HG02870 (cell line): Measurements from ENCODE around the gene CDK5R1.

Experiments
- ATAC-seq: cut with Tn5 transposase; IDR thresholded peaks from one replicate; pipeline ENCODE4 v1.9.1; 2021; ENCODE audit warnings: mild to moderate bottlenecking, moderate library complexity; ENCODE audit not compliant: unreplicated experiment

CDK5R1 gene

DNA sequence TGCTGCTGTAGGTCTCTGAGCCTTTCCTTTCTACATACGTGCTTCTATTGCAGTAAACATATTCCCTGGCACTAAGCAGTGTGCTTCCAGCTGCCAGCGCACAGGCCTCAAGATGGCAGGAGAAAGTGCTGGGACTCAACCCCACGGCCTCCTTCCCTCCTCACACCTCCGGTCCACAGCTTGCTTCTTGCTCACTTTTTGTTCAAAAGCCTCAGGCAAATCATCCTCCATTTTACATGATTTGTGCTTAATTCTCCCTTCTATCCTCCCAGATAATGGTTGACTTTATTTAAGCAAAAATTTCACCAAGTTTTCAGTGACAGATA lies 5.4 kb downstream of the CDK5R1 start:
- no peak for ATAC-seq

DNA sequence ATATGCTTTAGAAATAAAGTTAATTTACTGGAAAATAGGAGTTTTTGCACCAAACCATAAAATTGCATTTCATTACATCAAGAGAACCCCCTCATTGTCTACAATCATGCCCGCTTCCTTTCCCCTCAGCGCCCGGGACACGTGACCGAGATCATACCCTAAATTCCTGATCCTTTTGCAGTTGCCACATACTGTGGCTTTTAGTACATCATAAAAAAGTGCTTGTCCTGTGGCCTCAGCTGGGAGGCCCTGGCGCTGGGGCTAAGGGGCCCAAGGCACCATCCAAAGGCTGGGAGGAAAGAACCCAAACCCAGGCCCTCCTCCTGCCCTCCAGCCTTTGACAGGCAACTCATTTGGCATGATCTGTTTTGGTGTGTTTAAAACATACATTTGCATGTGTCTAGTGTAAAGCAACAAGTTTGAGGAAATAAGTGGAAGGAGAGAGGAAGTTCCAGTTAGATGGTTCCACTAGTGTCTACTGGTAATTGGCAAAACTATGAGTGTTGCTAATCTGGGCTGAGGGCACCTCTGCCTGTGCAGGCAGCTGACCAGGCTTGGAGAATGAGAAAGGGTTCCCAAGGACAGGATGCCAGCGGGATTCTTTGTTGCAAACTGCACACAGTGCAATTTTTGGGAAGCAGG lies 6.0 kb downstream of the CDK5R1 start:
- no peak for ATAC-seq

DNA sequence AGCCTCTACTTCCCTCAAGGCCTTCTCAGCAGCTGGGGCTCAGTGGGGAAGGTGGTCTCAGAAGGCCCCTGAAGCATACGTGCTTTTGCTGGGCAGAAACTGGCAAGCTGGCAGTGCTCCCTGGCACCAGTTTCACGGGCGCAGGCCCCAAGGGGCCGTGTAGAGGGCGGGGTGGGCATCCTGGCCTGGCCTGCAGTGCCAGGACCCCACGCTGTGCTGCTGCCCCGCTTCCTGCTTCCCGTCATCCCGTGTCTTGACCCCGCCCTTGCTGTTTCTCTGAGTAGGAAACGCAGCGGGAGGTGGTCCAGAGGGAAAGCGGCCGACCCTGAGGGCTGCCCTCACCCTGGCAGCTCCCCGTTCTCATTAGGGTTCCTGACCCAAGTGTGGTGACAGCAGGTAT lies 6.8 kb downstream of the CDK5R1 start:
- ATAC-seq: no peak

DNA sequence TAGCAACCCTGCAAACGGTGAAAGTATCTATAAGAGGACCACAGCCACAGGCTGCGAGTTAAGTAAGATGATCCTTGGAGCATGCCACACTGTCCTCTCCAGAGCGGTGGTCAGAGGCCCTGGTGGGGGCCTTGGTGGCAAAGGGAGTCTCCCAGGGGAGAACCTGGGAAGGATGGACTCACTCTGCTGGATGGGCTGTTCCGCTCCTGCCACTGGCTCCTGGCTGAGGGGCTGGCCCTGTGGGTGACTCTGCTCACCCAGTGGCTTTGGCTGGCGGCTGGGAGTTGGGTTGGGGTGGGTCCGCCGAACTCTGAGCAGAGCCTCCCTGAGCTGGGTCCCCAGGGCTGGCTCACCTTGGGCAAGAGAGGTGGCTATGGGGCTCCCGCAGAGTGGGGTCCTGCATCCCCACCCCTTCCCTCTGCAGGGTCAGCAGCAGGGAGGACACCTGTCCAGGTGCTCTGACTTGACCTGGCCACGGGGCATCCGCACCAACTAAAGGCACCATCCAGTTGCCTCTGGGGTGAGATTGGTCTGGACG lies 7.3 kb downstream of the CDK5R1 start:
- no peak for ATAC-seq

DNA sequence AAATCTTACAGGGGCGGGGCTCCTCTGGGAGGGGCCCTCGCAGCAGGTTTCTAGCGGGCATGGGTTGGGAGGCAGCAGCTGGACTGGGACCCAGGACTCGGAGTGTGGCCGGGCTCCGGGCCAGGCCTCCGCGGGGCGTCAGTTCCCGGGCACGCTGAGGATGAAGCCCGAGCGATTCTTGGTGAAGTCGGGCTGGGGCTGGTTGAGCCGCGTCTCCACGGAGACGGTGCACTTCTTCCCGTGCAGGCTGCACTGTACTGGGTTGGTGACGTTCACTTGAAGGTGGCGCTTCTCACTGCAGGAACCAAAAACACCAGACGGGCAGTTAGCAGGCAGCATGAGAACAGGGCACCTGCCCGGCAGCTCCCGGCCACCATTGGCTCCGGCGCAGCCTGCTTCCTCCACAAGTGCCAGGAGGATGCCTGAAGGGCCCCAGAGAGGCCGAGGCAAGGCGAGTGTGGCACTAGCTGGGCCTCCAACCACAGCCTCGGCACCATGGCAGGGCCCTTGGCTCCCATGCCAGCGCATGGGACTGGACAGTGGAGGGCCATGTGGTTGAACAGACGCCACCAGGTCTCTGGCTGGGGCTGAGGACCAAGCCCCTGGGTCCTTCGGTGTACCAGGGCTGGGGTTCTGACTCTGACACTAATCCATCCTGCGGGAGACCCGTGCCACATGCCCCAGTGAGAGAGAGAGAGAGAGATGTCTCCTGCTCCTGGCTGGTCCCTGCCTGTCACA lies 8.0 kb downstream of the CDK5R1 start:
- no peak for ATAC-seq

DNA sequence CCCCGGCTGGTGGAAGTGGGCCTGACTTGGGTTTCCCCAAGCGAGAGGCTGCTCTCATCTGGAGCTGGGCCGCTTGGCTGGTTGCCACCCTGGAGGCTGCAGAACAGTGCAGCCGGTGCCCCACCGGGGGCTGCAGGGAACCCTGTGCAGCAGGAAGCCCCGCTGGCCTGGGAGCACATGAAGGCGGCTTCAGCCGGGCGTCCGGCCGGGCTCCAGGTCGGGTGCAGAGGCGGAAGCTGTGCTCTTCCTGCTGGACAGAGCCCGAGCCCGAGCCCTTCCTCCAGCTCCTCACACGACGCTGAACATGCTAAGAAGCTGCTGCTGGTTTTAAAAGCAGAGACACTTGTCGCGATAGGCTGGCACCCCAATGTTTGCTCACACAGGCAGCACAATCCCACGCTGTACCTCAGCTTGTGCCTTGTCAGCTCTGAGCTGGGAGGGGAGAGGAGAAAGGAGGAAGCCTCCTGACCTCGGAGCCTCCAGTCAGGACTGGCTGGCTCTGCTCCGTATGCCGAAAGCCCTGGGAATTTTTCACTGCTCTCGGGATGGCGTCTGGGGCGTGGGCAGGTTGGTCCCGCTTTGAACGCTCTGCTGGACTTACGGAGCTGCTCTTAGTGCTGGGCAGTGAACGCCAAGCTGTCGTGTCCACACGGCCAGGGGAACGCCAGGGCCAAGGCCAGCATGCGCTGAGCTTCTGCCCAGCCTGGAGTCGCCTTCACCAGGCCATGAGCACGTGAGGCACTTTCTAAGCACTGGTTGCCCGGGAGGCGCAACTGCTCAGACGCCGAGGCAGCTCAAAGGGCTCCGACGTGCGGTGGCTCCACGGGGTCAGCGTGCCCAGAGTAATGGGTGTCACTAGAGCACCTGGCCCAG lies 8.8 kb downstream of the CDK5R1 start:
- ATAC-seq: no peak

DNA sequence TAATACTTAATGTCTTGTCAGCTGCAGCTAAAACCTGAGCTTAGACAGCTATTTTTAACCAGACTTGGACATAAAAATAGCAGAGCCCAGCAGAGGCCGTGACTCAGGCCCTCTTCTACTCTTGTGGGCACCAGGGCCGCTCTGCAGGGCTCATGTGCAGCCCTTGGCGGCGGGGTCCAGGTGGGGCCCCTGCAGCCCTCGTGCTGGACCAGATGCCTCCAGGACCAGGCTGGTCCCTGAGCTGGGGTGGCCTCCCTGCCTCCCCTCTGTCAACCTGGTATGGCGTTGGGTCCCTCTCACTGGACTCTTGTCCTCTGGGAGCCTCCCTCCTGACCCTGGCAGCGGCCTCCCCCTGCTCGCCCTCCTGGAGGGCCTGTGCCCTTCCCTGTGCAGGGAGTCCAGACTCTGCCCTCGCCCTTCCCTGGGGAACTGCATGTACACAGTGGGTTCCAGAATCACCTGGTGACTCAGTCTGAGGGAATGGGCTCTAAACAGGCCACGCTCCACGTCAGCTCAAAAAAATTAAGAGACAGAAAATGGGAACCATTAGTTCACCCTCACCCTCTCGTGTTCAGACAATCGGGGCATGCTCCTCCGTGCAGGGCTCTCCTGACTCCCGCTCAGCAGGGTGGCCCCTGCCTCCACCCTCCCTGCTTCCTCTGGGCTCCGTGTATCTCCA lies 9.7 kb downstream of the CDK5R1 start:
- no peak for ATAC-seq

DNA sequence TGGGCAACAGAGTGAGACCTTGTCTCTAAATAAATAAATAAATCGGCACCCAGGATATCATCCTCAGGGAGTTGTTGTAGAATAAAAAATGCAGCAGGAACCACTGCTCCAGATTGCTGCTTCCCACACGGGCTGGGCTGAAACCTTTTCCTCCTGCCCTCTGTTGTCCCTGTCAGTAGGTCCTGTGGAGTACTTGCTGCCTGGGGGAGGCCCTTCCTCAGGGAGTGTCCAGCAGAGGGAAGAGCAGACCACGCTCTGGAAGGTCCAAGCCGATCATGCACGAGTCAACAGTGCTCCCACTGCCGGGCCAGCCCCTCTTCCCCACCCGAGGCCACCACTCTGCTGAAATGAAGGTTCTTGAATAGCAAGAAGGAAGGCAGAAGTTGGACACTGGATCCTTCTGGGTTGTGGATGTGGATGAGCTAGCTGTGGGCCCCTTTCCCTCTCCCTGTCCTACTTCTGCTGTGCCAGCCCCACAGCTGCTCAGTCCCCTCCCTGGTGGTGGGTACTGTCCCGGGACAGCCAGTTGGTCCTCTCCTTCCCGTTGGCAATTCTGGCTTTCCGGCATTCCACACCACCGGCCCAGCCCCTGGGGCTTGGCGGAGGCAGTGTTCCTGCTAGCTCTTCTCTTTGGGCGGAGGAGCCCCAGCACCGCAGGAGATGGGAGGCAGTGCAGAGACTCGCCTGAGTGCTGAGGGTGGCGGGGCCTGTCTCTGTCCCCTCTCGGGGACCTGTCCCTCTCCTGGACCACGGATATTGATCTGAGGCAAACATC lies 10.8 kb downstream of the CDK5R1 start:
- ATAC-seq: no peak

DNA sequence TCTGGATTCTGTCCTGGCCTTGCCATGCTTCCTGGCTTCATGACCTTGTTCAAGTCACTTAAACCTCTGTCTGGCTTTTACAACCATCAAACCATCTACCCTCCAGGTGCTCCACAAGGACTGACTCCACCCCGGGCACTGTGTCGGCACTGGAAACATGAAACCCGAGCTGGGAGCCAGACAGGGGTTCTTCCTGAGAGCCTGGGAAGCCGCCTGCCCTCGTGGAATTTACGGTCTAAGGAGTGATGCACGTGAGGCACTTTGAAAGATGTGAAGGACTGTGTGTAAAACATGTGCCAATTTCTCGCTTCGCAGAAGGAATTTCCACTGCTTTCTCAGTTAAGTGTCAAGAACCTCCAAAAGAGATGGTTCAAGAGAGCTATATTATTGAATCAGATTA lies 11.6 kb downstream of the CDK5R1 start:
- no peak for ATAC-seq

DNA sequence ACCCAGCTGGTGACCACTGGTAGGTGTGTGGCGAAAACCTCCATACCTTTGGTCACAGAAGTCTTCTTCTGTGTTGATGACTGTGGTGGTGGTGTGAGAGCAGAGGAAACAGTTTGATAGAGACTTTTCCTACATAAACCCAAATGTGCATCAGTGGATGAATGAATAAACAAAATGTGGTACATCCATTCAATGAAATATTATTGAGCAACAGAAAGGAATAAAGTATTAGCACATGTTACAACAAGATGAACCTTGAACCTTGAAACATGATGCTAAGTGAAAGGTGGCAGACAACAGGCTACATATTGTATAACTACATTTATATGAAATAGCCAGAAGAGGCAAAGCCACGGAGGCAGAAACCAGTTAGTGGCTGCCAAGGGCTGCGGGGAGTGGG lies 15.2 kb downstream of the CDK5R1 start:
- ATAC-seq: no peak

DNA sequence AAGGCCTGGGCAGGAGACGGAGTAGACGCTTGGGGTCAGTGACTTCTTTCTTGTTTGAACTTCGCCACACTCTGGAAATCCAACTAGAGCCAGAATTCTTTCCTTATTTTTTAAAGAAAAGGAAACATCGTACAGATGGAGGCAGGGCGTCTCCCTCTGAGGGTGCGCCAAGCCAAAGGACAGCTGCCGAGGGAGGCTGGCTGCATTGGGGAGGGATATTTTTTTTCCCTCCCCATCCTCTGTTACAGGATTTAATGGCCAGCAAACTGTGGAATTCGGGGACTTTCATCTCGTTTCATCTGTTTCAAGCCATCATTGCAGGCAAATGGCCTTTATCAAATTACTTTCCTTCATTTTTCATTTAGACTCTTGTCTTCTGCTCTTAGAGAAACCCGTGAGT lies 15.9 kb downstream of the CDK5R1 start:
- ATAC-seq: no peak

DNA sequence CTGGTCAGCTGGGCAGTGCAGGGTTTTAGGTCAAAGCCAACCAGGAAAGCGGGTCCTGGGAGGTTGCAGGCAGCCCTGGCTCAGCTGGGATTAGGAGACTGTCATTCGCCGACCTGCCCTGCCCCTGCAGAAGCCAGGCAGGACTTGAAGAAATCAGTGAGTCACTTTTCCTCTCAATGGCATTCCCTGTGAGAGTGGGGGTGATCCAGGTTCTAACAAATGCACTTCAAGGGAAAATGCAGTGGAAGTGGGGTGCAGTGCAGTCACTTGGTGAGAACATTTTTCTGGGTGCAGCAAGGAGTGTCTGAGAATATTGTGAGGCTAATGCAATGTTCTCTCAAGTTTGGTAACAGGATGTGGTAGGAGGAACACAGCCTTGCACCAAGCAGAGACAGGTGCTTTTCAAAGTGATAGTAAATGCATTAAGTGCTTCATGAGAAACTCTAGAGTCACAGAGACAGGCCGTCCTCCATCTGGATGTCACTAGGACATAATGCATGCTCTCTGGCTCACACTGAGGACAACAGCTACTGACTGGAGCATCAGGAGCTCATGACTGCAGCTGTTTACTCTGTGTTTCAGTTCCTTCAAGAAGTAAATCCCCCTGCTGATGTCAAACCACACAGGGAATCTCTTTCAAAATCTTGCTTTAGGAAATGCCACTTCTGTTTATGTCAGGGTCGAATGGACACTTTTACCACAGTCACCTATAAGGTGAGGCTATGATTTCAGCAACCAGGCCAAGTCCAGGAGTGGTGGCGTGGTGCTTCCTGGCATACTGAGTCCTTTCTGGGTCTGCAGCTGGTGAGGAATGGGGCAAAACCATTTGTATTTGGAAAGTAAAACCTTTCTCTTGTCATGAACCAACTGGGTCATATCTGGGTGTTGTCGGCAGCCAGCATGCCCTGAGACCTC lies 16.7 kb downstream of the CDK5R1 start:
- ATAC-seq: peak; percentile 80

DNA sequence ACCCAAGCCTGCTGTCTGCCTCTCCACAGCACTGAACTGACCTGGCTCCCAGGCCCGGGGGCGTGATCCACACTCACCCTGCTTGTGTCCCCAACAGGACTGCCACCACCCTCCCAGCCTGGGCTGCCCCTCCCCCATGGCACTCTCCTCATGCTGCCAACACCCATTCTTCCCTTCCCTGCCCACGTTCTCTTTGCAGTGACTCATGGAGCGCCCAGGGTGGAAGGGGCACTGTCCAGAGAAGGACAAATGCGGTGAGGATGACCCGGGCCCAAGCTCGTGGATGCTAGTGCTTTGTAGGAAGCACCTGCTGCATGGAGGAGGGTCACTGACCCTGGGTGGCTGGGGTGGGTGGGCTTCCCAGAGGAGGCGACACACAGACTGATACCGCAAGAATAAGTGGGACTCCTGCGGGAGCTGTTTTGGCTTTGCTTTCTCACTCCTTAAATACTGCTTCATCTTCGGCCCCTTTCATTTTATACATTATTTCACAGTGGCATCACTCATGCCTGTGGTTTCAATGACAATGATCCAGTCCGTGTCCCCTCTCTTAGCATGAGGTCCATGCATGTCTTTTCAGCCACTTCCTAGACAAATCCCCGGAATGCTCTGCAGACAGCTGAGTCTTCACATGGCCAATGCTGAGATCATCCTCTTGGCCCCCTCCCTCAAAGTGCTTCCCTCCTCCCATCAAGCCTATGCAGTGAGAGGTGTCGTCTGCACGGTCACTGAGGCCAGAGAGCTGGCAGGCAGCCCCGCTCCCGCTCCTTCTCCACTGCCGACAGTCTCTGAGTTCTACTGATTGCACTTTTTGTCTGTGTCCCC lies 17.6 kb downstream of the CDK5R1 start:
- no peak for ATAC-seq

DNA sequence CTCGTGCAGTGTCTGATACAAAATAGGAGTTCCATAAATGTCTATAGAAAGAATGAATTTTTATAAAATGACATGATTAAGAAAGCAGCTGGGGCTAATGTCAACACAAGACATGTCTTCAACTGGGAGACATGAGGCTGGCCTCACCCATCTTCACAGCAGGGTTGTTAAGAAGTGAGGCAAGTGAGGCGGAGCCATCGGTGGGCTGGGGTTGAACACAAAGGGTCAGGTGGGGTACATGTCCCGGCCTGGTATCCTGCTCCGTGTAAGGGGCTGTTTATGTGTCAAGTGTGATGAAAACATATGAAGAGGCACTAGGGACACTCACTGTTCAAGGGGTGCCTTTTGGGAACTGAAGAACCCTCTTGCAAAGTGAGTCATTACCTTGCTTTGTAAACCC lies 22.1 kb downstream of the CDK5R1 start:
- no peak for ATAC-seq

DNA sequence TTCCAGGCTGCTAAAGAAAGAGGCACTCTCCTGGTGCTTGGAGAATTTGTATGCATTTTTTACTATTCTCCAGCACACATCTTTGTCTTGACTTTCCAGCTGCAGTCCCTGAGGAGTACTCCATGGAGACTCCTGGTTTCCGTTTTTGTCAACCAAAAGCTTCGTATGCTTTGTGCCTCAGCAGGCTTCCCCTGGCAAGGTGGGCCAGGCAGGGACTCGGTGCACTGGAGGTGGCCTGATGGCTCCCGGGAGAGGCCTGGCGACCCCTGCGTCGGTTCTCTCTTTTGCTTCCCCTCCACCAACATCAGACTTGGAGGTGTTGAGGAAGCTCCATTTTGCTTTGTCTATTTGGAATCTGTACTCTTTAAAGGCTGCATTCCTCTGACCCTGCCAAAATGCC lies 23.7 kb downstream of the CDK5R1 start:
- no peak for ATAC-seq

DNA sequence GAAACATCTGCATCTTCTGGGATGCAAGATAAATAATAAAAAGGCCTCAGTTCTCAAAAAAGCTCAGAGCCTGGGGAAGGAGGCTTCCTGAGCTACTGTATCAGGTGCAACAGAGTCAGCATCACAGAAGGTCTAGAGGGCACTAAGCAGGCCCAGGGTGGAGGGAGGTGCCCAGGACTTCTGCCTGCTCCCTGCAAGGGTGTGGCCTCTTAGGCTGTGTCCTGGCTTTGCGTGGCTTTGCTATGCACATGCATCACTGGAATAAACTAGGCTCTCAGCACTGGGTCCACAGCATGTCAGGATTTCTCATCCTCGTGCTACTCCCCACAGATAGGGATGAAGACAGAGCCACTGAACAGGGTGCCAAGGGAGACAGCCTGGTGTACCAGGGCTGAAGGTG lies 25.5 kb downstream of the CDK5R1 start:
- no peak for ATAC-seq

DNA sequence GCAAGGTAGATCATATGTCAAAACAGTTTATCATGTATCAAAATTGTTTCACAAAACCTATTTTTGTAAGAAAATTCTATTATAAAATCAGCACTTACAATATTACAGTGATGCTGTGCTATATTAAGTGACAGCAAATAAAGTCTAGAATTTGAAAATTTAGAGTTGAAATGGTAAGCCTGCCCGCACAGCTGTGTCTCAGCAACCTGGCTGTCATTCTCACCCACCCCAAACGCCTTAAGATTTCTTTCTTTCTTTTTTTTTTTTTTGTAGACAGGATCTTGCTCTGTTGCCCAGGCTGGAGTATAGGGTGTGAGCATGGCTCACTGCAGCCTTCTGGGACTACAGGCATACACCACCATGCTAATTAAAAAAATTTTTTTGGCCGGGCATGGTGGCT lies 26.8 kb downstream of the CDK5R1 start:
- no peak for ATAC-seq

DNA sequence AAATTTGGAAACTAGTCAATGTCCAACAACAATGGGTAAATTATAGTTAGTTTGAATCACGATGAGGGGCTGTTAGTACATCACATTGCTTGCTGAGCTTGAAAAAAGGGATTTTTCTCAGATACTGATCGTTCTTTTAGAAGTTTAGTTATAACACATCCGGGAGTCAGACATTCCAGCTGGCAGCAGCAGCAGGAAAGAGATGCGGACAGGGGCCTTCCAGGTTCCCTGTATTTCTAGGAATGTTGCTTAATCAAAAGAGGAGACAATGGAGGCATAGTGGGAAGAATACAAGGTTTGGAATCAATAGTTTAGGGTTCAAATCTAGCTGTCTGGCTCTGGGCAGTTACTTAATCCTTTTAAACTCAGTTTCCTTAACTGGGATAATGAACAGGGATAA lies 27.8 kb downstream of the CDK5R1 start:
- ATAC-seq: no peak
